HepG2 (cell line): ENCODE measurements around the gene TYMP. TPM values are rescaled to one million over a fixed set of nuclear protein-coding genes. Genes with fewer than 3 reads are reported as not detected.
A peak's percentile ranks its signal among the peaks of the same experiment; 100 is the strongest.

Source experiments
- HNF4A ChIP-seq: sonication (generic); formaldehyde crosslinking; IDR thresholded peaks from 2 replicates; pipeline ENCODE4 v1.4.0; 2020; ENCODE audit warnings: missing genetic modification reagents
- HOXA7 ChIP-seq: sonication (generic); formaldehyde crosslinking; IDR thresholded peaks from 2 replicates; pipeline ENCODE4 v1.8.1; 2022; ENCODE audit warnings: mild to moderate bottlenecking, missing genetic modification reagents, moderate library complexity
- KDM1A ChIP-seq: IDR thresholded peaks from 2 replicates; pipeline ENCODE4 v1.6.1; 2016; ENCODE audit warnings: missing compliant biosample characterization
- PAF1 ChIP-seq: IDR thresholded peaks from 2 replicates; pipeline ENCODE4 v1.6.1; 2016; ENCODE audit warnings: missing genetic modification reagents, missing compliant biosample characterization
- POLR2G ChIP-seq: fragments of 200-400 bp; formaldehyde crosslinking; IDR thresholded peaks from 2 replicates; pipeline ENCODE4 v1.6.1; 2018; ENCODE audit warnings: mild to moderate bottlenecking, low read depth, low read length, moderate library complexity
- SALL1 ChIP-seq: sonication (generic); formaldehyde crosslinking; IDR thresholded peaks from 2 replicates; pipeline ENCODE4 v1.8.0; 2022; ENCODE audit warnings: mild to moderate bottlenecking, missing genetic modification reagents
- SAP130 ChIP-seq: IDR thresholded peaks from 2 replicates; pipeline ENCODE4 v1.6.1; 2016; ENCODE audit warnings: low read depth
- SP5 ChIP-seq: IDR thresholded peaks from 2 replicates; pipeline ENCODE4 v1.6.1; 2016; ENCODE audit warnings: low read depth, borderline replicate concordance
- ZBTB7B ChIP-seq: sonication (generic); formaldehyde crosslinking; IDR thresholded peaks from 2 replicates; pipeline ENCODE4 v1.4.0; 2020; ENCODE audit warnings: missing genetic modification reagents
- ZFP82 ChIP-seq: sonication (generic); formaldehyde crosslinking; IDR thresholded peaks from 2 replicates; pipeline ENCODE4 v1.5.1; 2020; ENCODE audit warnings: mild to moderate bottlenecking, missing genetic modification reagents, borderline replicate concordance
- ZNF124 ChIP-seq: sonication (generic); formaldehyde crosslinking; IDR thresholded peaks from 2 replicates; pipeline ENCODE4 v1.4.0; 2020; ENCODE audit warnings: missing genetic modification reagents
- ZNF331 ChIP-seq: sonication (generic); formaldehyde crosslinking; IDR thresholded peaks from 2 replicates; pipeline ENCODE4 v1.4.0; 2020; ENCODE audit warnings: missing genetic modification reagents
- ZNF350 ChIP-seq: sonication (generic); formaldehyde crosslinking; IDR thresholded peaks from 2 replicates; pipeline ENCODE4 v1.4.0; 2020; ENCODE audit warnings: mild to moderate bottlenecking, low read depth, missing genetic modification reagents, borderline replicate concordance
- ZSCAN31 ChIP-seq: sonication (generic); formaldehyde crosslinking; IDR thresholded peaks from 2 replicates; pipeline ENCODE4 v1.5.0; 2020; ENCODE audit warnings: low read depth, mild to moderate bottlenecking, missing genetic modification reagents
- polyA plus RNA-seq, 8 experiments: library from polyadenylated mRNA; depleted of rRNA in 3 of 8; stranded (reverse) in 7 of 8; unstranded in 1 of 8; fragments of >200 nt; fragmentation: Illumina TruSeq in 4 of 8; extraction: Trizol in 4 of 8; gene quantifications; 2 replicates each; pipeline versions ENCODE4 v1.2.1 to v1.2.3, GENCODE V29; 2011 to 2016; ENCODE audit warnings: low read depth in 4 of 8, missing spikeins in 1 of 8, mixed read lengths in 1 of 8; ENCODE audit not compliant: insufficient read depth in 1 of 8
- total RNA-seq, 5 experiments: library from RNA; depleted of rRNA; stranded (reverse); fragments of >200 nt; fragmentation: Illumina TruSeq; extraction: Trizol; gene quantifications; 2 replicates each; pipeline ENCODE4 v1.2.3, GENCODE V29; 2016; ENCODE audit warnings: low read depth in 1 of 5
- TF ChIP-seq, protein P1 (sequence below): sonication (generic); formaldehyde crosslinking; IDR thresholded peaks from 2 replicates; pipeline ENCODE4 v1.4.0; 2020; ENCODE audit warnings: mild to moderate bottlenecking, missing genetic modification reagents
- TF ChIP-seq, protein P2 (sequence below): sonication (generic); formaldehyde crosslinking; IDR thresholded peaks from 2 replicates; pipeline ENCODE4 v1.4.0; 2020; ENCODE audit warnings: missing genetic modification reagents, borderline replicate concordance
- TF ChIP-seq, protein P3 (sequence below): IDR thresholded peaks from 2 replicates; pipeline ENCODE4 v1.6.1; 2016; ENCODE audit warnings: missing compliant biosample characterization, missing genetic modification reagents, borderline replicate concordance

Gene TYMP
- total and polyA plus RNA-seq, 2 of the 13 experiments (the other 11 are each of a cell fraction or from before 2014, with no cell fraction given) = 3.9 to 4.3 TPM

DNA sequence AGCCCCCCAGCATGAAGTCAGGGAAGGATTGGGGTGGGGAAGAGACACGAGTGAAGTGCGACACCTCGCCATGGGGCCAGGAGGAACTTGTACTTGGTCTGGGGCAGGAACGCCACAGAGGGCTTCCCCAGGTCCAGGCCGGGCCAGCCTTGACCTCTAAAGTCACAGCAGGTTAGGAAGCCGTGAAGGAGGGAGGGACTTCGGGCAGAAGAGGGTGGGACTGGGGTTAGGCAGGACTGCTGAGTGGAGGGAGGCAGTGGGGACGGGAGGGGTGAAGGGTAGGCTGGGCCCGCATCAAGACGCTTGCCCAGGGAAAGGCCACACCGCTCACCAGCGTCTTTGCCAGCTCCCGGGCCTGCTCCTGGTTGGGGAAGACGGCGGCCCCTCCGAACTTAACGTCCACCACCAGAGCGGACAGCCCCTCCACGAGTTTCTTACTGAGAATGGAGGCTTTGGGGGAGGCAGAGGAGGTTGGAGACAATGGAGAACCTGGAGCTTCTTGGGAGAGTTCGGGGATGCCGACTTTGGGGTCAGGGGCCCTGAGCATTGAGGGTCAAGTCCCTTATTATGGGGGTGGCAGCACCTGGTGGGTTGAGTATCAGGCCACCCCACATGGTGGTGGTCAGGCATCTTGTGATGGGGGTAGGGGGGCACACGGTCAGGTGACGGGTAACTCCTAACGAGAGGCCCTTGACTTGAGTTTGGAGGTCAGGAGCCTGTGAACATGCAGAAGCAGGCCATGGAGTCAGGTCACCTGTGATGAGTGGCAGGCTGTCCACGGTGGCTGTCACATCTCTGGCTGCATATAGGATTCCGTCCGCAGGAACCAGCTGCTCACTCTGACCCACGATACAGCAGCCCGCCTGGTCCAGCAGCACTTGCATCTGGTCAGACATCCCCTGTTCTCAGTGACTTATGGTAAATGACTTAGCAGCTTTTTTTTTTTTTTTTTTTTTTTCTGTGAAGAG lies 2.7 kb downstream of the TYMP start (continued):
- TF ChIP-seq HNF4A (CRISPR knock-in tag) = peak; percentile 27; the same call in 1 of the 2 replicates
- 0 out of 2 replicates have a peak, but pooled peaks have one; percentile 58 for TF ChIP-seq ZNF124 (CRISPR knock-in tag)
- peak; percentile 15; the same call in 1 of the 2 replicates for TF ChIP-seq SALL1
- peak; percentile 46 for TF ChIP-seq ZNF350
- peak; percentile 79 for TF ChIP-seq POLR2G
- TF ChIP-seq, protein P1, sequence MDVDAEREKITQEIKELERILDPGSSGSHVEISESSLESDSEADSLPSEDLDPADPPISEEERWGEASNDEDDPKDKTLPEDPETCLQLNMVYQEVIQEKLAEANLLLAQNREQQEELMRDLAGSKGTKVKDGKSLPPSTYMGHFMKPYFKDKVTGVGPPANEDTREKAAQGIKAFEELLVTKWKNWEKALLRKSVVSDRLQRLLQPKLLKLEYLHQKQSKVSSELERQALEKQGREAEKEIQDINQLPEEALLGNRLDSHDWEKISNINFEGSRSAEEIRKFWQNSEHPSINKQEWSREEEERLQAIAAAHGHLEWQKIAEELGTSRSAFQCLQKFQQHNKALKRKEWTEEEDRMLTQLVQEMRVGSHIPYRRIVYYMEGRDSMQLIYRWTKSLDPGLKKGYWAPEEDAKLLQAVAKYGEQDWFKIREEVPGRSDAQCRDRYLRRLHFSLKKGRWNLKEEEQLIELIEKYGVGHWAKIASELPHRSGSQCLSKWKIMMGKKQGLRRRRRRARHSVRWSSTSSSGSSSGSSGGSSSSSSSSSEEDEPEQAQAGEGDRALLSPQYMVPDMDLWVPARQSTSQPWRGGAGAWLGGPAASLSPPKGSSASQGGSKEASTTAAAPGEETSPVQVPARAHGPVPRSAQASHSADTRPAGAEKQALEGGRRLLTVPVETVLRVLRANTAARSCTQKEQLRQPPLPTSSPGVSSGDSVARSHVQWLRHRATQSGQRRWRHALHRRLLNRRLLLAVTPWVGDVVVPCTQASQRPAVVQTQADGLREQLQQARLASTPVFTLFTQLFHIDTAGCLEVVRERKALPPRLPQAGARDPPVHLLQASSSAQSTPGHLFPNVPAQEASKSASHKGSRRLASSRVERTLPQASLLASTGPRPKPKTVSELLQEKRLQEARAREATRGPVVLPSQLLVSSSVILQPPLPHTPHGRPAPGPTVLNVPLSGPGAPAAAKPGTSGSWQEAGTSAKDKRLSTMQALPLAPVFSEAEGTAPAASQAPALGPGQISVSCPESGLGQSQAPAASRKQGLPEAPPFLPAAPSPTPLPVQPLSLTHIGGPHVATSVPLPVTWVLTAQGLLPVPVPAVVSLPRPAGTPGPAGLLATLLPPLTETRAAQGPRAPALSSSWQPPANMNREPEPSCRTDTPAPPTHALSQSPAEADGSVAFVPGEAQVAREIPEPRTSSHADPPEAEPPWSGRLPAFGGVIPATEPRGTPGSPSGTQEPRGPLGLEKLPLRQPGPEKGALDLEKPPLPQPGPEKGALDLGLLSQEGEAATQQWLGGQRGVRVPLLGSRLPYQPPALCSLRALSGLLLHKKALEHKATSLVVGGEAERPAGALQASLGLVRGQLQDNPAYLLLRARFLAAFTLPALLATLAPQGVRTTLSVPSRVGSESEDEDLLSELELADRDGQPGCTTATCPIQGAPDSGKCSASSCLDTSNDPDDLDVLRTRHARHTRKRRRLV (CRISPR knock-in tag) = peak; percentile 64; the same call in 1 of the 2 replicates
- TF ChIP-seq, protein P2, sequence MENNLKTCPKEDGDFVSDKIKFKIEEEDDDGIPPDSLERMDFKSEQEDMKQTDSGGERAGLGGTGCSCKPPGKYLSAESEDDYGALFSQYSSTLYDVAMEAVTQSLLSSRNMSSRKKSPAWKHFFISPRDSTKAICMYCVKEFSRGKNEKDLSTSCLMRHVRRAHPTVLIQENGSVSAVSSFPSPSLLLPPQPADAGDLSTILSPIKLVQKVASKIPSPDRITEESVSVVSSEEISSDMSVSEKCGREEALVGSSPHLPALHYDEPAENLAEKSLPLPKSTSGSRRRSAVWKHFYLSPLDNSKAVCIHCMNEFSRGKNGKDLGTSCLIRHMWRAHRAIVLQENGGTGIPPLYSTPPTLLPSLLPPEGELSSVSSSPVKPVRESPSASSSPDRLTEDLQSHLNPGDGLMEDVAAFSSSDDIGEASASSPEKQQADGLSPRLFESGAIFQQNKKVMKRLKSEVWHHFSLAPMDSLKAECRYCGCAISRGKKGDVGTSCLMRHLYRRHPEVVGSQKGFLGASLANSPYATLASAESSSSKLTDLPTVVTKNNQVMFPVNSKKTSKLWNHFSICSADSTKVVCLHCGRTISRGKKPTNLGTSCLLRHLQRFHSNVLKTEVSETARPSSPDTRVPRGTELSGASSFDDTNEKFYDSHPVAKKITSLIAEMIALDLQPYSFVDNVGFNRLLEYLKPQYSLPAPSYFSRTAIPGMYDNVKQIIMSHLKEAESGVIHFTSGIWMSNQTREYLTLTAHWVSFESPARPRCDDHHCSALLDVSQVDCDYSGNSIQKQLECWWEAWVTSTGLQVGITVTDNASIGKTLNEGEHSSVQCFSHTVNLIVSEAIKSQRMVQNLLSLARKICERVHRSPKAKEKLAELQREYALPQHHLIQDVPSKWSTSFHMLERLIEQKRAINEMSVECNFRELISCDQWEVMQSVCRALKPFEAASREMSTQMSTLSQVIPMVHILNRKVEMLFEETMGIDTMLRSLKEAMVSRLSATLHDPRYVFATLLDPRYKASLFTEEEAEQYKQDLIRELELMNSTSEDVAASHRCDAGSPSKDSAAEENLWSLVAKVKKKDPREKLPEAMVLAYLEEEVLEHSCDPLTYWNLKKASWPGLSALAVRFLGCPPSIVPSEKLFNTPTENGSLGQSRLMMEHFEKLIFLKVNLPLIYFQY = peak; percentile 83; the same call in 1 of the 2 replicates
- no peak for TF ChIP-seq PAF1 (CRISPR knock-in tag)
- TF ChIP-seq SAP130 = peak; percentile 78
- TF ChIP-seq, protein P3, sequence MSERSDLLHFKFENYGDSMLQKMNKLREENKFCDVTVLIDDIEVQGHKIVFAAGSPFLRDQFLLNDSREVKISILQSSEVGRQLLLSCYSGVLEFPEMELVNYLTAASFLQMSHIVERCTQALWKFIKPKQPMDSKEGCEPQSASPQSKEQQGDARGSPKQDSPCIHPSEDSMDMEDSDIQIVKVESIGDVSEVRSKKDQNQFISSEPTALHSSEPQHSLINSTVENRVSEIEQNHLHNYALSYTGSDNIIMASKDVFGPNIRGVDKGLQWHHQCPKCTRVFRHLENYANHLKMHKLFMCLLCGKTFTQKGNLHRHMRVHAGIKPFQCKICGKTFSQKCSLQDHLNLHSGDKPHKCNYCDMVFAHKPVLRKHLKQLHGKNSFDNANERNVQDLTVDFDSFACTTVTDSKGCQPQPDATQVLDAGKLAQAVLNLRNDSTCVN (CRISPR knock-in tag) = 0 out of 2 replicates have a peak, but pooled peaks have one; percentile 56
- 0 out of 2 replicates have a peak, but pooled peaks have one; percentile 31 for TF ChIP-seq ZSCAN31 (CRISPR knock-in tag)
- TF ChIP-seq KDM1A (CRISPR knock-in tag) = no peak
- peak; percentile 19; the same call in 1 of the 2 replicates for TF ChIP-seq ZBTB7B (CRISPR knock-in tag)
- TF ChIP-seq ZFP82 = no peak
- 0 out of 2 replicates have a peak, but pooled peaks have one; percentile 16 for TF ChIP-seq ZNF331 (CRISPR knock-in tag)
- no peak for TF ChIP-seq HOXA7 (CRISPR knock-in tag)
- peak; percentile 70; the same call in 1 of the 2 replicates for TF ChIP-seq SP5 (CRISPR knock-in tag)
